Measurements from ENCODE around the gene PCED1A.
"Not testable (repeated sequence)": the region's sequence is repeated elsewhere in the genome, so short reads cannot be mapped to it uniquely, and the experiment has no call there.

The PCED1A gene

GRCh38 chr20:2834401-2835110, 5.9 kb downstream of the PCED1A start:
- no peak overlapping the region for H3K4me2 ChIP-seq (ENCODE audit: low read length)
- H3K27ac ChIP-seq (ENCODE audit: low read depth, low read length, poor library complexity, severe bottlenecking) = no peak overlapping the region
- no peaks in the 10 kb centered on the region for H3K79me2 ChIP-seq (ENCODE audit: insufficient read depth, low read length)
- H2AFZ ChIP-seq (ENCODE audit: low read length) = no peak overlapping the region
- no peak overlapping the region for H3K4me3 ChIP-seq (ENCODE audit: low read depth, low read length, poor library complexity, severe bottlenecking)
- H3K4me1 ChIP-seq (ENCODE audit: insufficient read depth, low read length, severe bottlenecking) = peaks cover 14% of the 10 kb centered on the region
- TF ChIP-seq, protein P1, sequence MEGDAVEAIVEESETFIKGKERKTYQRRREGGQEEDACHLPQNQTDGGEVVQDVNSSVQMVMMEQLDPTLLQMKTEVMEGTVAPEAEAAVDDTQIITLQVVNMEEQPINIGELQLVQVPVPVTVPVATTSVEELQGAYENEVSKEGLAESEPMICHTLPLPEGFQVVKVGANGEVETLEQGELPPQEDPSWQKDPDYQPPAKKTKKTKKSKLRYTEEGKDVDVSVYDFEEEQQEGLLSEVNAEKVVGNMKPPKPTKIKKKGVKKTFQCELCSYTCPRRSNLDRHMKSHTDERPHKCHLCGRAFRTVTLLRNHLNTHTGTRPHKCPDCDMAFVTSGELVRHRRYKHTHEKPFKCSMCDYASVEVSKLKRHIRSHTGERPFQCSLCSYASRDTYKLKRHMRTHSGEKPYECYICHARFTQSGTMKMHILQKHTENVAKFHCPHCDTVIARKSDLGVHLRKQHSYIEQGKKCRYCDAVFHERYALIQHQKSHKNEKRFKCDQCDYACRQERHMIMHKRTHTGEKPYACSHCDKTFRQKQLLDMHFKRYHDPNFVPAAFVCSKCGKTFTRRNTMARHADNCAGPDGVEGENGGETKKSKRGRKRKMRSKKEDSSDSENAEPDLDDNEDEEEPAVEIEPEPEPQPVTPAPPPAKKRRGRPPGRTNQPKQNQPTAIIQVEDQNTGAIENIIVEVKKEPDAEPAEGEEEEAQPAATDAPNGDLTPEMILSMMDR (IDR thresholded peaks at IDR 0.05; ENCODE audit: low read length) = no peak
- no peak for TF ChIP-seq EZH2 (IDR thresholded peaks at IDR 0.05; ENCODE audit: borderline replicate concordance, low read length)
- H3K9ac ChIP-seq (ENCODE audit: low read length) = no peak overlapping the region
- H3K9me3 ChIP-seq (ENCODE audit: low read length) = no peaks in the 10 kb centered on the region
- 0 out of 2 replicates have a peak, but pooled peaks cover 3% of the 10 kb centered on the region for H3K36me3 ChIP-seq (ENCODE audit: insufficient read depth, low read length)
- H4K20me1 ChIP-seq (ENCODE audit: insufficient read depth, low read length) = no peaks in the 10 kb centered on the region
- no peaks in the 10 kb centered on the region for H3K27me3 ChIP-seq (ENCODE audit: insufficient read depth, low read length)
- no peaks in the 10 kb centered on the region for H3F3A ChIP-seq (ENCODE audit: insufficient read depth, low read length)
- no peaks in the 10 kb centered on the region for H3K9me2 ChIP-seq (ENCODE audit: low read depth, low read length)

DNA sequence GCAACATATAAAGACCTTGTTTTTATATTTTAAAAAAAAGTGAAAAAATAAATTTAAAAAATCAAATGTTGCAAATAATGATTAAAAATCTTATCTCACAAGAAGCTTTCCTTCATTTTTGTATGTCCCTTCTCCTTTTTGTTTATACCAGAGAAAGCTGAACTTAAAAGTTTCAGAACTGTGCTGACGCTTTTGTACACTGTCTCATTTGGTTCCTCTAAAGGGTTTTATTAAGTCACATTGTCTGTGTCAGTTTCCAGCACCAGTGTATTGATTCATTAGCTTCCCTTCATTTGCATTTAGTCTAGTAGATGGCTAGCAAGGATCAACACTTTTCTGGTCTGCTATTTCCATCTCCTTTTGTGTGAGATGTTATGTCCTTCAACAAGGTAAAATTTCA, 6.7 kb downstream of the PCED1A start:
- H3K4me1 ChIP-seq (ENCODE audit: insufficient read depth, low read length, severe bottlenecking) = peaks cover 7% of the 10 kb centered on the region
- no peak overlapping the region for H3K4me2 ChIP-seq (ENCODE audit: low read length)
- H3K9ac ChIP-seq (ENCODE audit: low read length) = no peak overlapping the region
- H3K9me2 ChIP-seq (ENCODE audit: low read depth, low read length) = no peaks in the 10 kb centered on the region
- no peak overlapping the region for H3K27ac ChIP-seq (ENCODE audit: low read depth, low read length, poor library complexity, severe bottlenecking)
- H4K20me1 ChIP-seq (ENCODE audit: insufficient read depth, low read length) = no peaks in the 10 kb centered on the region
- TF ChIP-seq, protein P1 (IDR thresholded peaks at IDR 0.05; ENCODE audit: low read length) = no peak
- no peak for TF ChIP-seq EZH2 (IDR thresholded peaks at IDR 0.05; ENCODE audit: borderline replicate concordance, low read length)
- no peaks in the 10 kb centered on the region for H3K27me3 ChIP-seq (ENCODE audit: insufficient read depth, low read length)
- no peaks in the 10 kb centered on the region for H3K9me3 ChIP-seq (ENCODE audit: low read length)
- H3F3A ChIP-seq (ENCODE audit: insufficient read depth, low read length) = no peaks in the 10 kb centered on the region
- no peak overlapping the region for H2AFZ ChIP-seq (ENCODE audit: low read length)
- 0 out of 2 replicates have a peak, but pooled peaks cover 3% of the 10 kb centered on the region for H3K36me3 ChIP-seq (ENCODE audit: insufficient read depth, low read length)
- H3K79me2 ChIP-seq (ENCODE audit: insufficient read depth, low read length) = no peaks in the 10 kb centered on the region
- no peak overlapping the region for H3K4me3 ChIP-seq (ENCODE audit: low read depth, low read length, poor library complexity, severe bottlenecking)

GRCh38 chr20:2831206-2831605, 9.2 kb downstream of the PCED1A start:
- not testable (repeated sequence) for H3K79me2 ChIP-seq (ENCODE audit: insufficient read depth, low read length); H4K20me1 ChIP-seq (ENCODE audit: insufficient read depth, low read length); H3K4me3 ChIP-seq (ENCODE audit: low read depth, low read length, poor library complexity, severe bottlenecking); H3K4me2 ChIP-seq (ENCODE audit: low read length); H3F3A ChIP-seq (ENCODE audit: insufficient read depth, low read length); H3K27me3 ChIP-seq (ENCODE audit: insufficient read depth, low read length); H3K27ac ChIP-seq (ENCODE audit: low read depth, low read length, poor library complexity, severe bottlenecking); H3K9me3 ChIP-seq (ENCODE audit: low read length); H3K36me3 ChIP-seq (ENCODE audit: insufficient read depth, low read length); H2AFZ ChIP-seq (ENCODE audit: low read length); H3K9me2 ChIP-seq (ENCODE audit: low read depth, low read length); H3K4me1 ChIP-seq (ENCODE audit: insufficient read depth, low read length, severe bottlenecking); H3K9ac ChIP-seq (ENCODE audit: low read length)

DNA sequence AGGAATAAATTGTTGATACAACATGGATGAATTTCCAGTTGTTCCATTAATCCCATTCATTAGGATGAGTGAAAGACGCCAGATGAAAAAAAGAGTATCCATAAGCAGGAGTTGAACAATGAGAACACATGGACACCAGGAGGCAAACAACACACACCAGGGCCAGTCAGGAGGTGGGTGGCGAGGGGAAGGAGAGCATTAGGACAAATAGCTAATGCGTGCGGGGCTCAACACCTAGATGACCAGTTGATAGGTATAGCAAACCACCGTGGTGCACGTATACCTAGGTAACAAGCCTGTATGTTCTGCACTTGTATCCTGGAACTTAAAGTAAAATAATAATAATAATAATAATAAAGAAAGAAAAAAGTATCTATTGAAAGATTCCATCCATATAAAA, 11.1 kb downstream of the PCED1A start:
- H3K9me3 ChIP-seq (ENCODE audit: low read length) = no peaks in the 10 kb centered on the region
- no peaks in the 10 kb centered on the region; the same call in 1 of the 2 replicates for H3K27me3 ChIP-seq (ENCODE audit: insufficient read depth, low read length)
- H2AFZ ChIP-seq (ENCODE audit: low read length) = no peak overlapping the region
- TF ChIP-seq EZH2 (IDR thresholded peaks at IDR 0.05; ENCODE audit: borderline replicate concordance, low read length) = no peak
- TF ChIP-seq, protein P1 (IDR thresholded peaks at IDR 0.05; ENCODE audit: low read length) = no peak
- no peaks in the 10 kb centered on the region for H3K79me2 ChIP-seq (ENCODE audit: insufficient read depth, low read length)
- no peak overlapping the region for H3K4me3 ChIP-seq (ENCODE audit: low read depth, low read length, poor library complexity, severe bottlenecking)
- no peaks in the 10 kb centered on the region for H3K4me1 ChIP-seq (ENCODE audit: insufficient read depth, low read length, severe bottlenecking)
- no peak overlapping the region for H3K9ac ChIP-seq (ENCODE audit: low read length)
- H3F3A ChIP-seq (ENCODE audit: insufficient read depth, low read length) = no peaks in the 10 kb centered on the region
- no peaks in the 10 kb centered on the region for H4K20me1 ChIP-seq (ENCODE audit: insufficient read depth, low read length)
- no peaks in the 10 kb centered on the region for H3K36me3 ChIP-seq (ENCODE audit: insufficient read depth, low read length)
- H3K4me2 ChIP-seq (ENCODE audit: low read length) = no peak overlapping the region
- H3K9me2 ChIP-seq (ENCODE audit: low read depth, low read length) = no peaks in the 10 kb centered on the region
- H3K27ac ChIP-seq (ENCODE audit: low read depth, low read length, poor library complexity, severe bottlenecking) = no peak overlapping the region

All from OCI-LY1 (cell line).